ENCODE results near the gene DCDC2C. TPM values are rescaled to one million over a fixed set of nuclear protein-coding genes. Genes with fewer than 3 reads are reported as not detected.

DCDC2C gene
- total RNA-seq, 1 experiment from 2014 or later, result not detected

GRCh38 chr2:3727397-3728045 is 24.1 kb downstream of the DCDC2C start:
- Histone ChIP-seq H3K9me3 (ENCODE audit: low read length) (no peaks in the 10 kb centered on the region), H3K4me1 (ENCODE audit: insufficient read depth, low read length) (peaks cover 6% of the 10 kb centered on the region; the same call in 1 of the 2 replicates), H2AFZ (ENCODE audit: low read length) (no peak overlapping the region; the same call in 1 of the 2 replicates), H3K9ac (ENCODE audit: low read length) (no peak overlapping the region), H3K79me2 (ENCODE audit: low read length) (no peaks in the 10 kb centered on the region), H3K9me2 (replicated peaks; ENCODE audit: low read length) (no peaks in the 10 kb centered on the region), H3K27ac (ENCODE audit: low read length) (no peak overlapping the region), H3K4me3 (ENCODE audit: low read length) (no peak overlapping the region), H3F3A (ENCODE audit: low read length, unreplicated experiment) (no peaks in the 10 kb centered on the region), H3K4me2 (ENCODE audit: low read length) (peak overlapping the region; percentile 50), H3K36me3 (ENCODE audit: low read depth, low read length) (no peaks in the 10 kb centered on the region), H4K20me1 (ENCODE audit: low read length) (no peaks in the 10 kb centered on the region), H3K27me3 (ENCODE audit: low read length) (peaks cover 37% of the 10 kb centered on the region; the same call in 1 of the 2 replicates)
- ATAC-seq (no peak), DNase-seq (no peak)
- no TSS peak for BruUV-seq (replicated peaks)
- intact Hi-C loops (cut with micrococcal nuclease), result loop anchor here (1.0 to 2.0 kb wide), 2 partner anchors 35 to 77 kb away; no protein-coding TSS in a partner anchor
- POLR2A ChIA-PET (ENCODE audit: unreplicated experiment), result no interaction called here
- TF ChIP-seq EZH2 (IDR thresholded peaks at IDR 0.05; ENCODE audit: low read length, unreplicated experiment), result no peak
- TF ChIP-seq EZH2phosphoT487 (IDR thresholded peaks at IDR 0.05; ENCODE audit: borderline replicate concordance, low read length), result no peak
- no peak for TF ChIP-seq CTCF (conservative IDR thresholded peaks at IDR 0.05; ENCODE audit: low read depth, low read length)
- CTCF ChIA-PET, result interaction anchor here (0.6 to 1.3 kb wide), 4 partner anchors 11 to 75 kb away, joined by 3 to 12 read pairs (median 7); no protein-coding TSS in a partner anchor

- Histone ChIP-seq H3K9me2 (replicated peaks; ENCODE audit: low read length) (no peaks in the 10 kb centered on the region), H3K9ac (ENCODE audit: low read length) (no peak overlapping the region), H4K20me1 (ENCODE audit: low read length) (no peaks in the 10 kb centered on the region), H3K4me1 (ENCODE audit: insufficient read depth, low read length) (peaks cover 6% of the 10 kb centered on the region; the same call in 1 of the 2 replicates), H3K27me3 (ENCODE audit: low read length) (peaks cover 34% of the 10 kb centered on the region), H3K4me3 (ENCODE audit: low read length) (no peak overlapping the region), H3K36me3 (ENCODE audit: low read depth, low read length) (no peaks in the 10 kb centered on the region), H2AFZ (ENCODE audit: low read length) (no peak overlapping the region; the same call in 1 of the 2 replicates), H3F3A (ENCODE audit: low read length, unreplicated experiment) (no peaks in the 10 kb centered on the region), H3K4me2 (ENCODE audit: low read length) (peak overlapping the region; percentile 50), H3K79me2 (ENCODE audit: low read length) (no peaks in the 10 kb centered on the region), H3K27ac (ENCODE audit: low read length) (no peak overlapping the region), H3K9me3 (ENCODE audit: low read length) (no peaks in the 10 kb centered on the region)
- POLR2A ChIA-PET (ENCODE audit: unreplicated experiment), result no interaction called here
- no TSS peak for BruUV-seq (replicated peaks)
- peak; percentile 72 for DNase-seq
- TF ChIP-seq EZH2phosphoT487 (IDR thresholded peaks at IDR 0.05; ENCODE audit: borderline replicate concordance, low read length), result no peak
- TF ChIP-seq CTCF (conservative IDR thresholded peaks at IDR 0.05; ENCODE audit: low read depth, low read length), result peak; percentile 75
- no peak for TF ChIP-seq EZH2 (IDR thresholded peaks at IDR 0.05; ENCODE audit: low read length, unreplicated experiment)
- intact Hi-C loops (cut with micrococcal nuclease), result loop anchor here (1.0 to 2.0 kb wide), 2 partner anchors 36 to 76 kb away; no protein-coding TSS in a partner anchor
- CTCF ChIA-PET, result interaction anchor here (0.6 to 1.3 kb wide), 7 partner anchors 10 to 238 kb away, joined by 3 to 12 read pairs (median 3); no protein-coding TSS in a partner anchor
- ATAC-seq, result peak; percentile 60
Observed at GRCh38 chr2:3728104-3729054, 25.0 kb downstream of the DCDC2C start.
